B cell (primary cell): ENCODE measurements around the gene ZNF574. TPM values are rescaled to one million over a fixed set of nuclear protein-coding genes. Genes with fewer than 3 reads are reported as not detected.

Experiments
- ATAC-seq: fragments of 200-7000 bp; cut with Tn5 transposase; one replicate; pipeline ENCODE4 v1.10.0; 2021; ENCODE audit warnings: low read depth, mild to moderate bottlenecking, moderate number of reproducible peaks, moderate library complexity
- CTCF ChIA-PET: fragments of 350-600 bp; sonication (Branson Sonifier 250); formaldehyde crosslinking; loops from one replicate; lab custom pipeline; 2021; ENCODE audit warnings: antibody characterized with exemption, inconsistent platforms; lab: Charles Lee
- POLR2A ChIA-PET: fragments of 350-600 bp; sonication (Branson Sonifier 250); formaldehyde crosslinking; loops from one replicate; lab custom pipeline; 2021; ENCODE audit warnings: antibody characterized with exemption; lab: Charles Lee
- DNase-seq: peaks from one replicate; pipeline ENCODE4 v3.0.0; 2013
- H2AFZ ChIP-seq: 2 replicates; pipeline ENCODE4 v1.6.1; 2012; ENCODE audit warnings: mild to moderate bottlenecking, low read depth, low read length; ENCODE audit not compliant: insufficient read depth, poor library complexity, severe bottlenecking
- H3K27ac ChIP-seq, 2 donors: 1 replicate in 1 of 2; 2 replicates in 1 of 2; pipeline ENCODE4 v1.5.1; 2012 to 2013; ENCODE audit warnings: low read length in 2 of 2, mild to moderate bottlenecking in 2 of 2, moderate library complexity in 1 of 2
- H3K27me3 ChIP-seq, 4 experiments: fragments of 200-600 bp in 1 of 4; sonication (generic) in 1 of 4; replicated peaks in 1 of 4; 1 replicate in 2 of 4; 2 replicates in 2 of 4; pipeline versions ENCODE4 v1.6.1 to v1.7.0; 2013 to 2016; ENCODE audit warnings: low read length in 3 of 4, mild to moderate bottlenecking in 2 of 4, mixed read lengths in 1 of 4, moderate library complexity in 1 of 4; ENCODE audit not compliant: insufficient read depth in 4 of 4, control insufficient read depth in 3 of 4; ENCODE audit errors: control extremely low read depth in 1 of 4
- H3K36me3 ChIP-seq, 2 experiments: replicated peaks in 1 of 2; 1 replicate in 1 of 2; 2 replicates in 1 of 2; pipeline versions ENCODE4 v1.6.1 to v1.7.1; 2013; ENCODE audit warnings: low read length in 1 of 2; ENCODE audit not compliant: insufficient read depth in 2 of 2, control insufficient read depth in 1 of 2; ENCODE audit errors: control extremely low read depth in 1 of 2, extremely low read depth in 1 of 2
- H3K4me1 ChIP-seq, 2 donors: fragments of 200-600 bp in 1 of 2; sonication (generic) in 1 of 2; 1 replicate in 1 of 2; 2 replicates in 1 of 2; pipeline versions ENCODE4 v1.5.1 to v1.6.1; 2013 to 2017; ENCODE audit warnings: low read length in 2 of 2; ENCODE audit not compliant: control insufficient read depth in 2 of 2, insufficient read depth in 2 of 2
- H3K4me2 ChIP-seq: replicated peaks from 2 replicates; pipeline ENCODE3; 2012; ENCODE audit warnings: mild to moderate bottlenecking, low read depth, low read length; ENCODE audit not compliant: poor library complexity, severe bottlenecking
- H3K4me3 ChIP-seq, 5 experiments: fragments of 200-600 bp in 1 of 5; sonication (generic) in 1 of 5; 1 replicate in 3 of 5; 2 replicates in 2 of 5; pipeline versions ENCODE4 v1.5.1 to v1.7.0; 2011 to 2016; ENCODE audit warnings: low read length in 4 of 5, mild to moderate bottlenecking in 4 of 5, low read depth in 2 of 5, control low read depth in 1 of 5, moderate library complexity in 1 of 5; ENCODE audit not compliant: insufficient read depth in 1 of 5; ENCODE audit errors: control extremely low read depth in 1 of 5, extremely low read depth in 1 of 5
- H3K79me2 ChIP-seq: fragments of 200-600 bp; sonication (generic); one replicate; pipeline ENCODE4 v1.6.0; 2016; ENCODE audit warnings: low read length; ENCODE audit not compliant: control insufficient read depth, insufficient read depth
- H3K9ac ChIP-seq: fragments of 200-600 bp; sonication (generic); 2 replicates; pipeline ENCODE4 v1.6.1; 2017; ENCODE audit warnings: mild to moderate bottlenecking, low read length, moderate library complexity
- H3K9me3 ChIP-seq, 3 donors: one replicate each; pipeline versions ENCODE4 v1.6.1 to v1.7.1; 2013; ENCODE audit warnings: low read length in 2 of 3; ENCODE audit not compliant: control insufficient read depth in 2 of 3, insufficient read depth in 1 of 3; ENCODE audit errors: control extremely low read depth in 1 of 3
- H4K20me1 ChIP-seq: 2 replicates; pipeline ENCODE4 v1.6.0; 2012; ENCODE audit warnings: mild to moderate bottlenecking, low read length; ENCODE audit not compliant: insufficient read depth, control insufficient read depth, poor library complexity, severe bottlenecking
- H3K27ac Mint-ChIP-seq: one replicate; pipeline ENCODE4 v1.8.0; 2021; ENCODE audit warnings: mixed read lengths
- H3K27me3 Mint-ChIP-seq: one replicate; pipeline ENCODE4 v1.8.0; 2021; ENCODE audit warnings: mixed read lengths
- H3K4me1 Mint-ChIP-seq: one replicate; pipeline ENCODE4 v1.8.0; 2021; ENCODE audit warnings: mixed read lengths
- H3K4me3 Mint-ChIP-seq: one replicate; pipeline ENCODE4 v1.8.0; 2021; ENCODE audit warnings: mixed read lengths
- H3K9me3 Mint-ChIP-seq: one replicate; pipeline ENCODE4 v1.8.0; 2022; ENCODE audit warnings: mixed read lengths; ENCODE audit not compliant: insufficient read depth
- EZH2 ChIP-seq: IDR thresholded peaks from 2 replicates; pipeline ENCODE4 v1.6.1; 2012; ENCODE audit warnings: borderline replicate concordance, low read depth, mild to moderate bottlenecking, moderate library complexity, low read length; ENCODE audit not compliant: insufficient read depth, poor library complexity, severe bottlenecking
- WGBS: methylation state at CpG from one replicate; pipeline ENCODE4 v1.1.5; 2013; ENCODE audit warnings: missing lambda C conversion rate; ENCODE audit not compliant: insufficient coverage; 5-methylcytosine and 5-hydroxymethylcytosine counted together
- intact Hi-C: fragments of 100-400 bp; cut with micrococcal nuclease; formaldehyde crosslinking; loops from one replicate; pipeline ENCODE4 v1.10.0; 2022
- polyA plus RNA-seq: library from polyadenylated mRNA; depleted of rRNA; stranded (reverse); fragments of >200 nt; gene quantifications from 2 replicates; pipeline ENCODE4 v1.2.3, GENCODE V29; 2012
- total RNA-seq, 2 donors: library from RNA; stranded (reverse); fragments of 120-200 nt in 1 of 2; gene quantifications; 1 replicate in 1 of 2; 2 replicates in 1 of 2; pipeline versions ENCODE4 v1.2.3 to v1.2.4, GENCODE V29; 2013 to 2022
- TF ChIP-seq, protein P1 (sequence below): fragments of 200-600 bp; IDR thresholded peaks from one replicate; pipeline ENCODE4 v1.8.0; 2022; ENCODE audit warnings: antibody characterized with exemption, mild to moderate bottlenecking

The ZNF574 gene
- total and polyA plus RNA-seq, 2 donors (not counting 1 experiment from before 2014, with no cell fraction given), result 27.4 to 29.1 TPM

DNA sequence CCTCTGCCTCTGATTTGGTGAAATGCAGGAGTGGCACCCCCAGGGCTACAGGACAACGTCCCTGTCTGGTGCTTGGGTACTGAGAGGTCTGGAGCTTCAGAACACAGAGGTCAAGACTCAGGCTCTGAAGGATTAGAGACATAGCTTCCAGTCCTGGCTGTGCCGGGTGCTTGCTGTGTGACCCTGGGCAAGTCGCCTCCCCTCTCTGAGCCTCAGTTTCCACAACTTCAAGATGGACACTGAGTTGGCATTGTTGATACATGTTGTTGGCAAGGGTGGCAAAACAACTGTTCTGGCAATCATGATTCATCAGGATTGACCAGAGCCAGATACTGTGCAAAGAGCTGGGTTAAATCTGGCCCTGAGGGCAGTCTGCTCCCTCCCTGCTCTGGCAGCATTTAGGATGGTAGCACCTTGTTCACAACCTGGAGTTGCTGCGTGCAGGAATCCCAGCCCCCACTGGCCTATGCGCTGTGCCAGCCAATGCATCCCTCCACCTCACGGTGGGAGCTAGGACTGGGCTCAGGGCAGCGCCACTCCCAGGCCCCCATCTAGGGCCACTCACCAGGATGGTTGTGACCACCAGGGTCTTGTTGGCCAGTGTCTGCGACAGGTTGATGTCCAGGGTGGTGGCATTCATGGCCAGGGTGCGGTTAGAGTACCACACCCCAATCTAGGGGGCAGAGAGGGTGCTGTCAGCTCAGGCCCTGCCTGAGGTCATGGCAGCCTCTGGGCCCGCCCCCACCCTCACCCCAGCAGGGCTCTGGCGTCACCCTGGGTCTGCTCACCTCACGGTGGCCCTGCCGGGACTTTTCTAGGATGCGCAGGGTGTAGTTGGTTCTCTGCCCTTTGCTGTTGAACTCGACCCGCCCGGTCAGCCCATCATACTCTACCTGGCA is 22.7 kb upstream of the ZNF574 start:
- Histone ChIP-seq H4K20me1 (no peaks in the 10 kb centered on the region), H3K27ac (no peak overlapping the region), H3K9me3 (no peaks in the 10 kb centered on the region), H3K27me3 (no peaks in the 10 kb centered on the region), H2AFZ (no peak overlapping the region), H3K4me3 (no peak overlapping the region), H3K4me2 (no peak overlapping the region), H3K4me1 (peaks cover 0 to 4% of the 10 kb centered on the region in 2 donors), H3K9ac (no peak overlapping the region), H3K79me2 (no peaks in the 10 kb centered on the region), H3K36me3 (no peaks in the 10 kb centered on the region)
- whole genome bisulfite sequencing, result 92% methylated on average over 12 of the region's 17 CpGs
- no peak for ATAC-seq
- ChIA-PET CTCF (interaction anchor here (1.2 to 2.2 kb wide), 2 partner anchors 18 to 24 kb away, joined by 3 to 5 read pairs; no protein-coding TSS in a partner anchor), POLR2A (interaction anchor here (0.6 kb wide), 1 partner anchor 789 kb away, joined by 4 read pairs; the partner anchor contains the start of gene HNRNPUL1)
- TF ChIP-seq, protein P1, sequence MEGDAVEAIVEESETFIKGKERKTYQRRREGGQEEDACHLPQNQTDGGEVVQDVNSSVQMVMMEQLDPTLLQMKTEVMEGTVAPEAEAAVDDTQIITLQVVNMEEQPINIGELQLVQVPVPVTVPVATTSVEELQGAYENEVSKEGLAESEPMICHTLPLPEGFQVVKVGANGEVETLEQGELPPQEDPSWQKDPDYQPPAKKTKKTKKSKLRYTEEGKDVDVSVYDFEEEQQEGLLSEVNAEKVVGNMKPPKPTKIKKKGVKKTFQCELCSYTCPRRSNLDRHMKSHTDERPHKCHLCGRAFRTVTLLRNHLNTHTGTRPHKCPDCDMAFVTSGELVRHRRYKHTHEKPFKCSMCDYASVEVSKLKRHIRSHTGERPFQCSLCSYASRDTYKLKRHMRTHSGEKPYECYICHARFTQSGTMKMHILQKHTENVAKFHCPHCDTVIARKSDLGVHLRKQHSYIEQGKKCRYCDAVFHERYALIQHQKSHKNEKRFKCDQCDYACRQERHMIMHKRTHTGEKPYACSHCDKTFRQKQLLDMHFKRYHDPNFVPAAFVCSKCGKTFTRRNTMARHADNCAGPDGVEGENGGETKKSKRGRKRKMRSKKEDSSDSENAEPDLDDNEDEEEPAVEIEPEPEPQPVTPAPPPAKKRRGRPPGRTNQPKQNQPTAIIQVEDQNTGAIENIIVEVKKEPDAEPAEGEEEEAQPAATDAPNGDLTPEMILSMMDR, result no peak
- TF ChIP-seq EZH2, result no peak
- DNase-seq, result no peak
- Mint-ChIP-seq H3K4me1 (peaks cover 7% of the 10 kb centered on the region), H3K27me3 (peaks cover 4% of the 10 kb centered on the region), H3K4me3 (no peak overlapping the region), H3K9me3 (no peaks in the 10 kb centered on the region), H3K27ac (no peak overlapping the region)
- intact Hi-C loops, result no loop called here

DNA sequence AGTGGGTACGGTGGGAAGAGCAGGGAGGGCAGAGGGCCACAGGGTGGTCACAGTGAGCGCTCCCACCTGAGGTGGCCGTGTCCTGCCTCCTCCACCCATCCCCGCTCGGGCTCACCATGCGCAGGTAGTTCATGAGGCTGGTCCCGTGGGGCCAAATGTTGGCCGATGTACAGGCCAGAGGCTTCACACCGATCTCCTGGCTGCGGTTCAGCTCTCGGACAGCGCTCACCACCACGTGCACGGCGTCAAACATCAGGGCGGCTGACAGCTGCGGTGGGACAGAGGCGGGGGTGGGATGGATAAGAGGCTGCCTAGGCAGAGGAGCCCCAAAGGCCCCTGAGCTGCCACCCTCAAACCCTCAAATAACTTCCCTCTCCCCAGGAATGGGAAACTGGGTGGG is 21.8 kb upstream of the ZNF574 start:
- Histone ChIP-seq H3K27me3 (no peaks in the 10 kb centered on the region), H3K4me2 (no peak overlapping the region), H3K27ac (no peak overlapping the region), H3K9me3 (no peaks in the 10 kb centered on the region), H3K79me2 (no peaks in the 10 kb centered on the region), H4K20me1 (no peaks in the 10 kb centered on the region), H3K9ac (no peak overlapping the region), H3K4me3 (no peak overlapping the region), H3K36me3 (no peaks in the 10 kb centered on the region), H2AFZ (no peak overlapping the region), H3K4me1 (no peaks in the 10 kb centered on the region)
- ChIA-PET POLR2A (no interaction called here), CTCF (no interaction called here)
- peaks cover 3% of the 10 kb centered on the region for H3K4me1 Mint-ChIP-seq
- WGBS, result 95% methylated on average over 12 of the region's 18 CpGs
- no peak overlapping the region for H3K27ac Mint-ChIP-seq
- TF ChIP-seq EZH2, result no peak
- TF ChIP-seq, protein P1, result no peak
- no peak for ATAC-seq
- intact Hi-C loops, result no loop called here
- H3K9me3 Mint-ChIP-seq, result no peaks in the 10 kb centered on the region
- no peak for DNase-seq
- no peak overlapping the region for H3K4me3 Mint-ChIP-seq
- H3K27me3 Mint-ChIP-seq, result peaks cover 4% of the 10 kb centered on the region
